MM.1S (cell line): ENCODE data around the gene COP1.
"Not testable (repeated sequence)": the region's sequence is repeated elsewhere in the genome, so short reads cannot be mapped to it uniquely, and the experiment has no call there.

ENCODE experiments used
- DNase-seq: peaks from one replicate; pipeline ENCODE4 v3.0.0-alpha.2; 2015
- H2AFZ ChIP-seq: fragments of 300-600 bp; sonication (generic); 2 replicates; pipeline ENCODE4 v1.6.0; 2016; ENCODE audit warnings: antibody characterized with exemption, low read length
- H3F3A ChIP-seq: fragments of 300-600 bp; sonication (generic); 2 replicates; pipeline ENCODE4 v1.6.1; 2016; ENCODE audit warnings: mild to moderate bottlenecking, antibody characterized with exemption, low read length, moderate library complexity, mixed read lengths; ENCODE audit not compliant: insufficient read depth
- H3K27ac ChIP-seq: fragments of 300-600 bp; sonication (generic); 2 replicates; pipeline ENCODE4 v1.5.1; 2016; ENCODE audit warnings: mild to moderate bottlenecking, low read length
- H3K27me3 ChIP-seq: fragments of 300-600 bp; sonication (generic); replicated peaks from 2 replicates; pipeline ENCODE4 v1.6.0; 2016; ENCODE audit warnings: low read length; ENCODE audit not compliant: insufficient read depth
- H3K36me3 ChIP-seq: fragments of 300-600 bp; sonication (generic); replicated peaks from 2 replicates; pipeline ENCODE4 v1.6.1; 2016; ENCODE audit warnings: mild to moderate bottlenecking, low read length, mixed read lengths; ENCODE audit not compliant: insufficient read depth
- H3K4me1 ChIP-seq: fragments of 300-600 bp; sonication (generic); 2 replicates; pipeline ENCODE4 v1.6.1; 2016; ENCODE audit warnings: low read length, mixed read lengths
- H3K4me2 ChIP-seq: fragments of 300-600 bp; sonication (generic); 2 replicates; pipeline ENCODE4 v1.6.0; 2016; ENCODE audit warnings: low read depth, low read length
- H3K4me3 ChIP-seq: fragments of 300-600 bp; sonication (generic); 2 replicates; pipeline ENCODE4 v1.5.1; 2016; ENCODE audit warnings: low read length, mixed read lengths
- H3K79me2 ChIP-seq: fragments of 300-600 bp; sonication (generic); 2 replicates; pipeline ENCODE4 v1.6.1; 2016; ENCODE audit warnings: mixed run types, low read length, mixed read lengths
- H3K9ac ChIP-seq: fragments of 300-600 bp; sonication (generic); 2 replicates; pipeline ENCODE4 v1.6.1; 2016; ENCODE audit warnings: low read length, mixed read lengths
- H3K9me2 ChIP-seq: fragments of 300-600 bp; sonication (generic); replicated peaks from 2 replicates; pipeline ENCODE4 v1.6.1; 2016; ENCODE audit warnings: mild to moderate bottlenecking, low read length, mixed read lengths; ENCODE audit not compliant: insufficient read depth
- H3K9me3 ChIP-seq: fragments of 300-600 bp; sonication (generic); replicated peaks from 2 replicates; pipeline ENCODE4 v1.6.1; 2016; ENCODE audit warnings: mild to moderate bottlenecking, low read length, mixed read lengths; ENCODE audit not compliant: insufficient read depth
- H4K20me1 ChIP-seq: fragments of 300-600 bp; sonication (generic); 2 replicates; pipeline ENCODE4 v1.6.1; 2016; ENCODE audit warnings: mild to moderate bottlenecking, low read length, moderate library complexity, mixed read lengths; ENCODE audit not compliant: insufficient read depth
- EZH2 ChIP-seq: fragments of 300-600 bp; sonication (generic); optimal IDR thresholded peaks from 2 replicates; pipeline ENCODE3; 2017; ENCODE audit warnings: low read depth, mild to moderate bottlenecking, antibody characterized with exemption, low read length, mixed read lengths
- EZH2phosphoT487 ChIP-seq: fragments of 300-600 bp; sonication (generic); IDR thresholded peaks from 2 replicates; pipeline ENCODE4 v1.6.1; 2018; ENCODE audit warnings: antibody characterized with exemption, low read length
- TF ChIP-seq, protein P1 (sequence below): fragments of 300-600 bp; sonication (generic); IDR thresholded peaks from 2 replicates; pipeline ENCODE4 v1.5.1; 2016; ENCODE audit warnings: antibody characterized with exemption, low read length, mixed read lengths

Gene COP1

DNA sequence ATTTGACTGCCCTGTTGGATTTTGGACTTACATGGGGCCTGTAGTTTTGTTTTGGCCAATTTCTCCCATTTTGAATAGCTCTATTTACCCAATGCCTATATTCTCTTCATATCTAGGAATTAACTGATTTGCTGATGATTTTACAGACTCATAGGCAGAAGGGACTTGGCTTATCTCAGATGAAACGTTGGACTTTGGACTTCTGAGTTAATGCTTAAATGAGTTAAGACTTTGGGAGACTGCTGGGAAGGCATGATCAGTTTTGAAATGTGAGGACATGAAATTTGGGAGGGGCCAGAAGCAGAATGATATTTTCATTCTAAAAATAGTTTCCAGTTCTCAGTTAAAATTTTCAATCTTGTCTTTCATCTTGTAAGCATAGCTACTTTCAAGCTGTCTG is 222.3 kb downstream of the COP1 start:
- Histone ChIP-seq H2AFZ (no peak overlapping the region), H3K4me3 (no peak overlapping the region), H4K20me1 (no peaks in the 10 kb centered on the region), H3K27ac (no peak overlapping the region), H3K9me3 (no peaks in the 10 kb centered on the region), H3K9me2 (no peaks in the 10 kb centered on the region), H3K36me3 (peaks cover 12% of the 10 kb centered on the region), H3K27me3 (no peaks in the 10 kb centered on the region), H3K4me2 (no peak overlapping the region), H3K79me2 (no peaks in the 10 kb centered on the region), H3F3A (no peaks in the 10 kb centered on the region), H3K9ac (no peak overlapping the region), H3K4me1 (no peaks in the 10 kb centered on the region)
- DNase-seq = no peak
- no peak for TF ChIP-seq EZH2phosphoT487
- TF ChIP-seq, protein P1, sequence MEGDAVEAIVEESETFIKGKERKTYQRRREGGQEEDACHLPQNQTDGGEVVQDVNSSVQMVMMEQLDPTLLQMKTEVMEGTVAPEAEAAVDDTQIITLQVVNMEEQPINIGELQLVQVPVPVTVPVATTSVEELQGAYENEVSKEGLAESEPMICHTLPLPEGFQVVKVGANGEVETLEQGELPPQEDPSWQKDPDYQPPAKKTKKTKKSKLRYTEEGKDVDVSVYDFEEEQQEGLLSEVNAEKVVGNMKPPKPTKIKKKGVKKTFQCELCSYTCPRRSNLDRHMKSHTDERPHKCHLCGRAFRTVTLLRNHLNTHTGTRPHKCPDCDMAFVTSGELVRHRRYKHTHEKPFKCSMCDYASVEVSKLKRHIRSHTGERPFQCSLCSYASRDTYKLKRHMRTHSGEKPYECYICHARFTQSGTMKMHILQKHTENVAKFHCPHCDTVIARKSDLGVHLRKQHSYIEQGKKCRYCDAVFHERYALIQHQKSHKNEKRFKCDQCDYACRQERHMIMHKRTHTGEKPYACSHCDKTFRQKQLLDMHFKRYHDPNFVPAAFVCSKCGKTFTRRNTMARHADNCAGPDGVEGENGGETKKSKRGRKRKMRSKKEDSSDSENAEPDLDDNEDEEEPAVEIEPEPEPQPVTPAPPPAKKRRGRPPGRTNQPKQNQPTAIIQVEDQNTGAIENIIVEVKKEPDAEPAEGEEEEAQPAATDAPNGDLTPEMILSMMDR = no peak
- TF ChIP-seq EZH2 = no peak

DNA sequence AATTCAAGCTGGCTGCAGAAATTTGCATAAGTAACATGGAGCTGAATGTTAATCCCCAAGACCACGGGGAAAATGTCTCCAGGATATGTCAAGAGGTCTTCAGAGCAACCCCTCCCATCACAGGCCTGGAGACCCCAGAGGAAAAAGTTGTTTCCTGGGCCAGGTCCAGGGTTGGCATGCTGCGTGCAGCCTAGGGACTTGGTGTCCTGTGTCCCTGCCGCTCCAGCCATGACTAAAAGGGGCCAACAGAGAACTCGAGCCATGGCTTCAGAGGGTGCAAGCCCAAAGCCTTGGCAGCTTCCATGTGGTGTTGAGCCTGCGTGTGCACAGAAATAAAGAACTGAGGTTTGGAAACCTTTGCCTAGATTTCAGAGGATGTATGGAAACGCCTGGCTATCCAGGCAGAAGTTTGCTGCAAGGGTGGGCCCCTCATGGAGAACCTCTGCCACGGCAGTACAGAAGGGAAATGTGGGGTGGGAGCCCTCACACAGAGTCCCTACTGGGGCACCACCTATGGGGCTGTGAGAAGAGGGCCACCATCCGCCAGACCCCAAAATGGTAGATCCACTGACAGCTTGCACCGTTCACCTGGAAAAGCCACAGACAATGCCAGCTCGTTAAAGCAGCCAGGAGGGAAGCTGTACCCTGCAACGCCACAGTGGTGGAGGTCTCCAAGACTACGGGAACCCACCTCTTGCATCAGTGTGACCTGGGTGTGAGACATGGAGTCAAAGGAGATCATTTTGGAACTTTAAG is 222.9 kb downstream of the COP1 start:
- Histone ChIP-seq H3K9me2 (no peaks in the 10 kb centered on the region), H4K20me1 (no peaks in the 10 kb centered on the region), H3F3A (no peaks in the 10 kb centered on the region), H3K27ac (no peak overlapping the region), H2AFZ (no peak overlapping the region), H3K79me2 (no peaks in the 10 kb centered on the region), H3K9me3 (no peaks in the 10 kb centered on the region), H3K4me1 (no peaks in the 10 kb centered on the region), H3K9ac (no peak overlapping the region), H3K4me2 (no peak overlapping the region), H3K27me3 (no peaks in the 10 kb centered on the region), H3K36me3 (peaks cover 12% of the 10 kb centered on the region), H3K4me3 (no peak overlapping the region)
- TF ChIP-seq, protein P1 = no peak
- TF ChIP-seq EZH2 (no peak), EZH2phosphoT487 (no peak)
- no peak for DNase-seq

DNA sequence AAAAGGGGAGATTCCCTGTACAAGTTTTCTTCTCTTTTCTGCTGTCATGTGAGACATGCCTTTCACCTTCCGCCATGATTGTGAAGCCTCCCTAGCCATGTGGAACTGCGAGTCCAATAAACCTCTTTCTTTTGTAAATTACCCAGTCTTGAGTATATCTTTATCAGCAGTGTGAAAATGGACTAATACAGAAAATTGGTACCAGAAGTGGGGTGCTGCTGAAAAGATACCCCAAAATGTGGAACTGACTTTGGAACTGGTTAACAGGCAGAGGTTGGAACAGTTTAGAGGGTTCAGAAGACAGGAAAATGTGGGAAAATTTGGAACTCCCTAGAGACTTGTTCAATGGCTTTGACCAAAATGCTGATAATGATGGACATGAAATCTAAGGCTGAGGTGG is 223.7 kb downstream of the COP1 start:
- H3K36me3 ChIP-seq, H4K20me1 ChIP-seq, H3K9me3 ChIP-seq: not testable (repeated sequence)

DNA sequence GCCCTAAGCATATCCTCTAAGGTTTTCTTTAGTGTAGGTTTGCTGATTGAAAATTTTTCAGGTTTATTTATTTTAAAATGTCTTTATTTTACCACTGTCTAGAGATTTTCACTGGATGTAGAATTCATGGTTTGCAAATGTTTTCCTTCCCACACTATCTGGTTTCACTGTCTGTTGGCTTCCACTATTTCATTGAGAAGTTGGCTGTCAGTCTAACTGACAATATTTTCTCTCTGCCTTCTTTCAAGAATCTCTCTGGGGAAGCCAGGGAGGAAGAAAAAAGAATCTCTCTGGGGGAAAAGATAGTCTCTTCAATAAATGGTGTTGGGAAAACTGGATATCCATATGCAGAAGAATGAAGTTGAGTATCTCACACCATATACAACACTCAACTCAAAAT is 226.0 kb downstream of the COP1 start:
- no peaks in the 10 kb centered on the region; the same call in 1 of the 2 replicates for H3K36me3 ChIP-seq
- no peak overlapping the region for H3K4me3 ChIP-seq
- no peak overlapping the region for H3K4me2 ChIP-seq
- no peaks in the 10 kb centered on the region for H3K4me1 ChIP-seq
- no peaks in the 10 kb centered on the region for H4K20me1 ChIP-seq
- TF ChIP-seq EZH2 = no peak
- no peak for TF ChIP-seq EZH2phosphoT487
- TF ChIP-seq, protein P1 = no peak
- H2AFZ ChIP-seq = no peak overlapping the region
- no peak overlapping the region for H3K27ac ChIP-seq
- no peaks in the 10 kb centered on the region for H3K9me3 ChIP-seq
- no peaks in the 10 kb centered on the region for H3K9me2 ChIP-seq
- H3K9ac ChIP-seq = no peak overlapping the region
- H3F3A ChIP-seq = no peaks in the 10 kb centered on the region
- no peaks in the 10 kb centered on the region for H3K27me3 ChIP-seq
- no peak for DNase-seq
- H3K79me2 ChIP-seq = no peaks in the 10 kb centered on the region

More for the DNA sequence above, 223.7 kb downstream of the COP1 start:
- H3K4me1 ChIP-seq, DNase-seq, H3K4me2 ChIP-seq, H3K9ac ChIP-seq, H2AFZ ChIP-seq, H3K27ac ChIP-seq, H3K9me2 ChIP-seq, H3F3A ChIP-seq, H3K79me2 ChIP-seq, H3K27me3 ChIP-seq, H3K4me3 ChIP-seq: not testable (repeated sequence)
